ACC112 (cell line): ENCODE data around the gene PRDM7.
"Not testable (repeated sequence)": the region's sequence is repeated elsewhere in the genome, so short reads cannot be mapped to it uniquely, and the experiment has no call there.

ENCODE experiments used
- H2AFZ ChIP-seq: fragments of 200-600 bp; sonication (generic); one replicate; pipeline ENCODE4 v1.6.0; 2017; ENCODE audit warnings: antibody characterized with exemption, low read length; ENCODE audit not compliant: unreplicated experiment
- H3K27ac ChIP-seq: fragments of 200-600 bp; sonication (generic); 2 replicates; pipeline ENCODE4 v1.5.1; 2014; ENCODE audit warnings: low read depth, mild to moderate bottlenecking, antibody characterized with exemption, low read length, moderate library complexity
- H3K27me3 ChIP-seq: fragments of 200-600 bp; sonication (generic); 2 replicates; pipeline ENCODE4 v1.6.1; 2014; ENCODE audit warnings: mild to moderate bottlenecking, antibody characterized with exemption, low read length, moderate library complexity, mixed read lengths; ENCODE audit not compliant: insufficient read depth
- H3K36me3 ChIP-seq: fragments of 200-600 bp; sonication (generic); 2 replicates; pipeline ENCODE4 v1.6.1; 2016; ENCODE audit warnings: mild to moderate bottlenecking, antibody characterized with exemption, low read length, moderate library complexity, mixed read lengths; ENCODE audit not compliant: insufficient read depth
- H3K4me1 ChIP-seq: fragments of 200-600 bp; sonication (generic); one replicate; pipeline ENCODE4 v1.6.1; 2016; ENCODE audit warnings: low read length, mixed read lengths; ENCODE audit not compliant: insufficient read depth, unreplicated experiment, control insufficient read depth
- H3K4me3 ChIP-seq: fragments of 200-600 bp; sonication (generic); 2 replicates; pipeline ENCODE4 v1.5.1; 2014; ENCODE audit warnings: mild to moderate bottlenecking, low read depth, low read length
- H3K79me2 ChIP-seq: fragments of 200-600 bp; sonication (generic); one replicate; pipeline ENCODE4 v1.6.0; 2016; ENCODE audit warnings: low read length; ENCODE audit not compliant: control insufficient read depth, unreplicated experiment, insufficient read depth

Gene PRDM7

GRCh38 chr16:90077240-90077756 is at the start of gene PRDM7:
Gene PRDM7, minus strand, starts transcription at chr16:90077331. Its CDS starts 1,421 bp downstream, at chr16:90075910.
- H3K4me3 ChIP-seq, result peak within 1 kb of the TSS; percentile 64

GRCh38 chr16:90121846-90122245 is 44.7 kb upstream of the PRDM7 start:
- H3K4me1 ChIP-seq, H3K27me3 ChIP-seq, H3K4me3 ChIP-seq, H3K27ac ChIP-seq, H2AFZ ChIP-seq, H3K79me2 ChIP-seq, H3K36me3 ChIP-seq: not testable (repeated sequence)

More at GRCh38 chr16:90077240-90077756, at the start of gene PRDM7:
- H3K27ac ChIP-seq, result no peak within 1 kb of the TSS; the same call in 1 of the 2 replicates
- no peaks in the 10 kb centered on the region for H3K79me2 ChIP-seq
- H3K36me3 ChIP-seq, result no peaks in the 10 kb centered on the region
- H3K27me3 ChIP-seq, result peaks cover 7% of the 10 kb centered on the region
- H3K4me1 ChIP-seq, result no peaks in the 10 kb centered on the region
- H2AFZ ChIP-seq, result peak within 1 kb of the TSS; percentile 57

GRCh38 chr16:90107617-90108016 is 30.5 kb upstream of the PRDM7 start:
- not testable (repeated sequence) for H3K36me3 ChIP-seq, H3K27me3 ChIP-seq, H3K4me1 ChIP-seq, H3K4me3 ChIP-seq, H3K79me2 ChIP-seq, H3K27ac ChIP-seq, H2AFZ ChIP-seq

GRCh38 chr16:90107060-90107459 is 29.9 kb upstream of the PRDM7 start:
- H3K4me1 ChIP-seq, H3K27me3 ChIP-seq, H3K4me3 ChIP-seq, H2AFZ ChIP-seq, H3K36me3 ChIP-seq, H3K27ac ChIP-seq, H3K79me2 ChIP-seq: not testable (repeated sequence)

GRCh38 chr16:90106271-90106670 is 29.1 kb upstream of the PRDM7 start:
- not testable (repeated sequence) for H2AFZ ChIP-seq, H3K4me3 ChIP-seq, H3K4me1 ChIP-seq, H3K27ac ChIP-seq, H3K79me2 ChIP-seq, H3K36me3 ChIP-seq, H3K27me3 ChIP-seq

- not testable (repeated sequence) for H3K36me3 ChIP-seq, H3K27ac ChIP-seq, H3K4me1 ChIP-seq, H3K79me2 ChIP-seq, H3K27me3 ChIP-seq, H3K4me3 ChIP-seq, H2AFZ ChIP-seq
These were observed 27.6 kb upstream of the PRDM7 start for GRCh38 chr16:90104725-90105124.

- not testable (repeated sequence) for H3K4me3 ChIP-seq
These were observed 25.2 kb upstream of the PRDM7 start for GRCh38 chr16:90102086-90102884.

GRCh38 chr16:90101332-90101731 is 24.2 kb upstream of the PRDM7 start:
- not testable (repeated sequence) for H3K27me3 ChIP-seq, H2AFZ ChIP-seq, H3K79me2 ChIP-seq, H3K4me1 ChIP-seq, H3K4me3 ChIP-seq, H3K27ac ChIP-seq, H3K36me3 ChIP-seq

More at GRCh38 chr16:90102086-90102884, 25.2 kb upstream of the PRDM7 start:
- not testable (repeated sequence) for H3K36me3 ChIP-seq, H2AFZ ChIP-seq, H3K27me3 ChIP-seq, H3K79me2 ChIP-seq, H3K4me1 ChIP-seq, H3K27ac ChIP-seq

GRCh38 chr16:90100790-90101189 is 23.7 kb upstream of the PRDM7 start:
- H3K4me1 ChIP-seq, H3K36me3 ChIP-seq: not testable (repeated sequence)

GRCh38 chr16:90100229-90100628 is 23.1 kb upstream of the PRDM7 start:
- not testable (repeated sequence) for H2AFZ ChIP-seq, H3K27ac ChIP-seq

More at GRCh38 chr16:90100790-90101189, 23.7 kb upstream of the PRDM7 start:
- not testable (repeated sequence) for H3K4me3 ChIP-seq, H3K27me3 ChIP-seq, H3K79me2 ChIP-seq, H2AFZ ChIP-seq, H3K27ac ChIP-seq

GRCh38 chr16:90098936-90099335 is 21.8 kb upstream of the PRDM7 start:
- not testable (repeated sequence) for H3K27me3 ChIP-seq, H3K36me3 ChIP-seq, H3K4me3 ChIP-seq, H3K4me1 ChIP-seq, H3K27ac ChIP-seq, H3K79me2 ChIP-seq, H2AFZ ChIP-seq

More at GRCh38 chr16:90100229-90100628, 23.1 kb upstream of the PRDM7 start:
- not testable (repeated sequence) for H3K36me3 ChIP-seq, H3K4me1 ChIP-seq, H3K4me3 ChIP-seq, H3K79me2 ChIP-seq, H3K27me3 ChIP-seq
